Measurements from ENCODE around the gene PRKG1.

The PRKG1 gene

GRCh38 chr10:51638211-51638610 lies 563.9 kb downstream of the PRKG1 start:
- Histone ChIP-seq H3K36me3 (ENCODE audit: insufficient read depth, low read length) (no peaks in the 10 kb centered on the region), H3K27ac (ENCODE audit: low read depth, low read length) (no peak overlapping the region), H3K9ac (ENCODE audit: low read depth, low read length) (no peak overlapping the region), H3K4me3 (ENCODE audit: low read length) (no peak overlapping the region), H3K4me1 (ENCODE audit: insufficient read depth, low read length) (no peaks in the 10 kb centered on the region), H3K9me3 (ENCODE audit: insufficient read depth, low read depth, low read length) (no peaks in the 10 kb centered on the region), H3K27me3 (ENCODE audit: insufficient read depth, low read length) (no peaks in the 10 kb centered on the region)
- 98% methylated on average over 3 of the region's 4 CpGs for WGBS

GRCh38 chr10:51638737-51639136 lies 564.5 kb downstream of the PRKG1 start:
- H3K9me3 ChIP-seq (ENCODE audit: insufficient read depth, low read depth, low read length): no peaks in the 10 kb centered on the region
- no peaks in the 10 kb centered on the region for H3K36me3 ChIP-seq (ENCODE audit: insufficient read depth, low read length)
- H3K27ac ChIP-seq (ENCODE audit: low read depth, low read length): no peak overlapping the region
- H3K4me1 ChIP-seq (ENCODE audit: insufficient read depth, low read length): no peaks in the 10 kb centered on the region
- H3K9ac ChIP-seq (ENCODE audit: low read depth, low read length): no peak overlapping the region
- H3K4me3 ChIP-seq (ENCODE audit: low read length): no peak overlapping the region
- 100% methylated on average over 1 of the region's 1 CpG for WGBS
- H3K27me3 ChIP-seq (ENCODE audit: insufficient read depth, low read length): no peaks in the 10 kb centered on the region

- no peaks in the 10 kb centered on the region for H3K4me1 ChIP-seq (ENCODE audit: insufficient read depth, low read length)
- H3K9ac ChIP-seq (ENCODE audit: low read depth, low read length): no peak overlapping the region
- H3K36me3 ChIP-seq (ENCODE audit: insufficient read depth, low read length): no peaks in the 10 kb centered on the region
- no peaks in the 10 kb centered on the region for H3K9me3 ChIP-seq (ENCODE audit: insufficient read depth, low read depth, low read length)
- no peak overlapping the region for H3K27ac ChIP-seq (ENCODE audit: low read depth, low read length)
- no peaks in the 10 kb centered on the region for H3K27me3 ChIP-seq (ENCODE audit: insufficient read depth, low read length)
- WGBS: 82% methylated on average over 1 of the region's 3 CpGs
- no peak overlapping the region for H3K4me3 ChIP-seq (ENCODE audit: low read length)
Observed at GRCh38 chr10:51640120-51640819, 566.0 kb downstream of the PRKG1 start.

GRCh38 chr10:51642581-51642980 lies 568.3 kb downstream of the PRKG1 start:
- no peak overlapping the region for H3K9ac ChIP-seq (ENCODE audit: low read depth, low read length)
- no peaks in the 10 kb centered on the region for H3K27me3 ChIP-seq (ENCODE audit: insufficient read depth, low read length)
- 94% methylated on average over 3 of the region's 4 CpGs for WGBS
- no peaks in the 10 kb centered on the region for H3K9me3 ChIP-seq (ENCODE audit: insufficient read depth, low read depth, low read length)
- no peak overlapping the region for H3K4me3 ChIP-seq (ENCODE audit: low read length)
- H3K4me1 ChIP-seq (ENCODE audit: insufficient read depth, low read length): no peaks in the 10 kb centered on the region
- no peaks in the 10 kb centered on the region for H3K36me3 ChIP-seq (ENCODE audit: insufficient read depth, low read length)
- no peak overlapping the region for H3K27ac ChIP-seq (ENCODE audit: low read depth, low read length)

- no peak overlapping the region for H3K4me3 ChIP-seq (ENCODE audit: low read length)
- no peaks in the 10 kb centered on the region for H3K36me3 ChIP-seq (ENCODE audit: insufficient read depth, low read length)
- H3K9me3 ChIP-seq (ENCODE audit: insufficient read depth, low read depth, low read length): no peaks in the 10 kb centered on the region
- H3K27me3 ChIP-seq (ENCODE audit: insufficient read depth, low read length): no peaks in the 10 kb centered on the region
- 93% methylated on average over 3 of the region's 3 CpGs for WGBS
- no peak overlapping the region for H3K27ac ChIP-seq (ENCODE audit: low read depth, low read length)
- no peaks in the 10 kb centered on the region for H3K4me1 ChIP-seq (ENCODE audit: insufficient read depth, low read length)
- H3K9ac ChIP-seq (ENCODE audit: low read depth, low read length): no peak overlapping the region
Observed at GRCh38 chr10:51643734-51644133, 569.4 kb downstream of the PRKG1 start.

- Histone ChIP-seq H3K27me3 (ENCODE audit: insufficient read depth, low read length) (no peaks in the 10 kb centered on the region), H3K4me3 (ENCODE audit: low read length) (no peak overlapping the region), H3K36me3 (ENCODE audit: insufficient read depth, low read length) (no peaks in the 10 kb centered on the region), H3K4me1 (ENCODE audit: insufficient read depth, low read length) (no peaks in the 10 kb centered on the region), H3K27ac (ENCODE audit: low read depth, low read length) (no peak overlapping the region), H3K9ac (ENCODE audit: low read depth, low read length) (no peak overlapping the region), H3K9me3 (ENCODE audit: insufficient read depth, low read depth, low read length) (no peaks in the 10 kb centered on the region)
- 93% methylated on average over 2 of the region's 3 CpGs for WGBS
Observed at GRCh38 chr10:51649064-51649463, 574.8 kb downstream of the PRKG1 start.

- no peaks in the 10 kb centered on the region for H3K36me3 ChIP-seq (ENCODE audit: insufficient read depth, low read length)
- WGBS: 88% methylated on average over 1 of the region's 1 CpG
- no peak overlapping the region for H3K9ac ChIP-seq (ENCODE audit: low read depth, low read length)
Observed at GRCh38 chr10:51651063-51651462, 576.8 kb downstream of the PRKG1 start.

GRCh38 chr10:51653025-51653424 lies 578.7 kb downstream of the PRKG1 start:
- Histone ChIP-seq H3K4me1 (ENCODE audit: insufficient read depth, low read length) (no peaks in the 10 kb centered on the region), H3K27me3 (ENCODE audit: insufficient read depth, low read length) (no peaks in the 10 kb centered on the region), H3K4me3 (ENCODE audit: low read length) (no peak overlapping the region), H3K27ac (ENCODE audit: low read depth, low read length) (no peak overlapping the region), H3K9ac (ENCODE audit: low read depth, low read length) (no peak overlapping the region), H3K9me3 (ENCODE audit: insufficient read depth, low read depth, low read length) (no peaks in the 10 kb centered on the region), H3K36me3 (ENCODE audit: insufficient read depth, low read length) (no peaks in the 10 kb centered on the region)

More at GRCh38 chr10:51651063-51651462, 576.8 kb downstream of the PRKG1 start:
- no peaks in the 10 kb centered on the region for H3K27me3 ChIP-seq (ENCODE audit: insufficient read depth, low read length)
- no peaks in the 10 kb centered on the region for H3K9me3 ChIP-seq (ENCODE audit: insufficient read depth, low read depth, low read length)
- no peak overlapping the region for H3K27ac ChIP-seq (ENCODE audit: low read depth, low read length)
- H3K4me1 ChIP-seq (ENCODE audit: insufficient read depth, low read length): no peaks in the 10 kb centered on the region
- no peak overlapping the region for H3K4me3 ChIP-seq (ENCODE audit: low read length)

- Histone ChIP-seq H3K36me3 (ENCODE audit: insufficient read depth, low read length) (no peaks in the 10 kb centered on the region), H3K27ac (ENCODE audit: low read depth, low read length) (no peak overlapping the region), H3K4me3 (ENCODE audit: low read length) (no peak overlapping the region), H3K9me3 (ENCODE audit: insufficient read depth, low read depth, low read length) (no peaks in the 10 kb centered on the region), H3K9ac (ENCODE audit: low read depth, low read length) (no peak overlapping the region), H3K27me3 (ENCODE audit: insufficient read depth, low read length) (no peaks in the 10 kb centered on the region), H3K4me1 (ENCODE audit: insufficient read depth, low read length) (no peaks in the 10 kb centered on the region)
- WGBS: 94% methylated on average over 1 of the region's 1 CpG
Observed at GRCh38 chr10:51654918-51655317, 580.6 kb downstream of the PRKG1 start.

GRCh38 chr10:51656503-51656902 lies 582.2 kb downstream of the PRKG1 start:
- no peaks in the 10 kb centered on the region for H3K36me3 ChIP-seq (ENCODE audit: insufficient read depth, low read length)
- H3K9ac ChIP-seq (ENCODE audit: low read depth, low read length): no peak overlapping the region
- H3K9me3 ChIP-seq (ENCODE audit: insufficient read depth, low read depth, low read length): no peaks in the 10 kb centered on the region
- no peaks in the 10 kb centered on the region for H3K27me3 ChIP-seq (ENCODE audit: insufficient read depth, low read length)
- WGBS: 95% methylated on average over 3 of the region's 3 CpGs
- H3K4me1 ChIP-seq (ENCODE audit: insufficient read depth, low read length): no peaks in the 10 kb centered on the region
- no peak overlapping the region for H3K4me3 ChIP-seq (ENCODE audit: low read length)
- H3K27ac ChIP-seq (ENCODE audit: low read depth, low read length): no peak overlapping the region

GRCh38 chr10:51658000-51658399 lies 583.7 kb downstream of the PRKG1 start:
- Histone ChIP-seq H3K9me3 (ENCODE audit: insufficient read depth, low read depth, low read length) (no peaks in the 10 kb centered on the region), H3K9ac (ENCODE audit: low read depth, low read length) (no peak overlapping the region), H3K27ac (ENCODE audit: low read depth, low read length) (no peak overlapping the region), H3K4me1 (ENCODE audit: insufficient read depth, low read length) (no peaks in the 10 kb centered on the region), H3K4me3 (ENCODE audit: low read length) (no peak overlapping the region), H3K36me3 (ENCODE audit: insufficient read depth, low read length) (no peaks in the 10 kb centered on the region), H3K27me3 (ENCODE audit: insufficient read depth, low read length) (no peaks in the 10 kb centered on the region)
- whole genome bisulfite sequencing: 82% methylated on average over 2 of the region's 2 CpGs

- Histone ChIP-seq H3K4me3 (ENCODE audit: low read length) (no peak overlapping the region), H3K27ac (ENCODE audit: low read depth, low read length) (no peak overlapping the region), H3K4me1 (ENCODE audit: insufficient read depth, low read length) (no peaks in the 10 kb centered on the region), H3K36me3 (ENCODE audit: insufficient read depth, low read length) (no peaks in the 10 kb centered on the region), H3K9me3 (ENCODE audit: insufficient read depth, low read depth, low read length) (no peaks in the 10 kb centered on the region), H3K9ac (ENCODE audit: low read depth, low read length) (no peak overlapping the region), H3K27me3 (ENCODE audit: insufficient read depth, low read length) (no peaks in the 10 kb centered on the region)
- WGBS: 96% methylated on average over 1 of the region's 1 CpG
Observed at GRCh38 chr10:51659344-51659743, 585.1 kb downstream of the PRKG1 start.

Measured in HUES64 (cell line).